NCI-H2029 treated with DMSO at 0.1 percent for 48 hours (cell line): ENCODE measurements around the gene IGSF9.

Experiments
- DNase-seq: peaks from one replicate; lab custom pipeline; 2025; lab: John Stamatoyannopoulos, UW

Gene IGSF9

GRCh38 chr1:159972443-159973205 is 27.2 kb upstream of the IGSF9 start:
- DNase-seq = no peak

GRCh38 chr1:159970932-159971342 is 25.5 kb upstream of the IGSF9 start:
- no peak for DNase-seq

GRCh38 chr1:159968901-159969300 is 23.5 kb upstream of the IGSF9 start:
- no peak for DNase-seq

- no peak for DNase-seq
Observed at GRCh38 chr1:159965263-159965662, 19.9 kb upstream of the IGSF9 start.

- no peak for DNase-seq
Observed at GRCh38 chr1:159964144-159964543, 18.7 kb upstream of the IGSF9 start.

- no peak for DNase-seq
Observed at GRCh38 chr1:159962176-159962575, 16.8 kb upstream of the IGSF9 start.

GRCh38 chr1:159961636-159962035 is 16.2 kb upstream of the IGSF9 start:
- DNase-seq = no peak

GRCh38 chr1:159960721-159961381 is 15.4 kb upstream of the IGSF9 start:
- DNase-seq = no peak

GRCh38 chr1:159959451-159959850 is 14.0 kb upstream of the IGSF9 start:
- DNase-seq = no peak

- DNase-seq = no peak
Observed at GRCh38 chr1:159958719-159959380, 13.4 kb upstream of the IGSF9 start.

GRCh38 chr1:159957824-159958268 is 12.4 kb upstream of the IGSF9 start:
- DNase-seq = no peak

- DNase-seq = no peak
Observed at GRCh38 chr1:159955456-159955855, 10.0 kb upstream of the IGSF9 start.

- no peak for DNase-seq
Observed at GRCh38 chr1:159953536-159954515, 8.4 kb upstream of the IGSF9 start, which contains the start of gene SLAMF9. SLAMF9 (minus strand) TSS chr1:159954237; CDS start chr1:159954137, 100 bp downstream.

GRCh38 chr1:159952932-159953331 is 7.5 kb upstream of the IGSF9 start:
- no peak for DNase-seq

GRCh38 chr1:159951551-159951950 is 6.1 kb upstream of the IGSF9 start:
- no peak for DNase-seq

GRCh38 chr1:159951016-159951415 is 5.6 kb upstream of the IGSF9 start:
- DNase-seq = no peak

- DNase-seq = no peak
Observed at GRCh38 chr1:159949981-159950381, 4.6 kb upstream of the IGSF9 start.

- DNase-seq = no peak
Observed at GRCh38 chr1:159949123-159949522, 3.7 kb upstream of the IGSF9 start.

GRCh38 chr1:159947942-159948341 is 2.5 kb upstream of the IGSF9 start:
- no peak for DNase-seq

GRCh38 chr1:159946242-159947187 is 1.1 kb upstream of the IGSF9 start:
- no peak for DNase-seq
